Esophagus muscularis mucosa (tissue), 4 donors: Measurements from ENCODE around the gene ZNF652. TPM values are rescaled to one million over a fixed set of nuclear protein-coding genes. Genes with fewer than 3 reads are reported as not detected.
A peak's percentile ranks its signal among the peaks of the same experiment; 100 is the strongest.

Experiments
- DNase-seq: peaks from one replicate; pipeline ENCODE4 v3.0.0-alpha.2; 2017; ENCODE audit errors: extremely low spot score
- H3K27ac ChIP-seq, 4 donors: fragments of 200-600 bp; sonication (generic); replicated peaks in 1 of 4; 1 replicate in 3 of 4; 2 replicates in 1 of 4; pipeline ENCODE4 v1.5.1; 2016 to 2019; ENCODE audit warnings: mild to moderate bottlenecking in 1 of 4
- H3K27me3 ChIP-seq, 4 donors: fragments of 200-600 bp; sonication (generic); one replicate each; pipeline versions ENCODE4 v1.5.1 to v1.6.0; 2016 to 2019
- H3K36me3 ChIP-seq, 4 donors: fragments of 200-600 bp; sonication (generic); one replicate each; pipeline ENCODE4 v1.5.1; 2016 to 2019
- H3K4me1 ChIP-seq, 4 donors: fragments of 200-600 bp; sonication (generic); one replicate each; pipeline ENCODE4 v1.5.1; 2016 to 2019
- H3K4me3 ChIP-seq, 4 donors: fragments of 200-600 bp; sonication (generic); 1 replicate in 2 of 4; 2 replicates in 2 of 4; pipeline ENCODE4 v1.5.1; 2016 to 2019; ENCODE audit warnings: mild to moderate bottlenecking in 4 of 4, moderate library complexity in 1 of 4
- H3K9me3 ChIP-seq, 4 donors: fragments of 200-600 bp; sonication (generic); 1 replicate in 3 of 4; 2 replicates in 1 of 4; pipeline ENCODE4 v1.5.1; 2016 to 2019
- CTCF ChIP-seq, 3 experiments: fragments of 200-600 bp in 2 of 3; fragments of 450-650 bp in 1 of 3; sonication (generic) in 2 of 3; IDR thresholded peaks; one replicate each; pipeline ENCODE4 v1.5.1; 2017 to 2019; ENCODE audit warnings: antibody characterized with exemption in 3 of 3, mild to moderate bottlenecking in 2 of 3, moderate library complexity in 1 of 3
- EP300 ChIP-seq: sonication (generic); formaldehyde crosslinking; IDR thresholded peaks from one replicate; pipeline ENCODE4 v1.6.1; 2017; ENCODE audit warnings: antibody characterized with exemption
- POLR2A ChIP-seq: fragments of 450-650 bp; IDR thresholded peaks from one replicate; pipeline ENCODE4 v1.6.1; 2017; ENCODE audit warnings: antibody characterized with exemption, moderate library complexity, mild to moderate bottlenecking, low read depth
- POLR2AphosphoS5 ChIP-seq, 2 donors: sonication (generic); formaldehyde crosslinking; IDR thresholded peaks; one replicate each; pipeline ENCODE4 v1.6.1; 2017; ENCODE audit warnings: antibody characterized with exemption in 2 of 2
- WGBS: methylation state at CpG from one replicate; pipeline ENCODE4 v1.1.5; 2018; 5-methylcytosine and 5-hydroxymethylcytosine counted together
- intact Hi-C: fragments of 100-400 bp; cut with DNase I; formaldehyde crosslinking; loops from one replicate; pipeline ENCODE4 v1.15.1; 2023
- total RNA-seq, 4 donors: library from RNA; depleted of rRNA; stranded (reverse); fragments of >200 nt; gene quantifications; one replicate each; pipeline versions ENCODE4 v1.1.0 to v1.2.1, GENCODE V29; 2016

ZNF652 gene
- total RNA-seq, 4 donors from 2014 or later: 59.3 to 100.0 (median 83.0) TPM

DNA sequence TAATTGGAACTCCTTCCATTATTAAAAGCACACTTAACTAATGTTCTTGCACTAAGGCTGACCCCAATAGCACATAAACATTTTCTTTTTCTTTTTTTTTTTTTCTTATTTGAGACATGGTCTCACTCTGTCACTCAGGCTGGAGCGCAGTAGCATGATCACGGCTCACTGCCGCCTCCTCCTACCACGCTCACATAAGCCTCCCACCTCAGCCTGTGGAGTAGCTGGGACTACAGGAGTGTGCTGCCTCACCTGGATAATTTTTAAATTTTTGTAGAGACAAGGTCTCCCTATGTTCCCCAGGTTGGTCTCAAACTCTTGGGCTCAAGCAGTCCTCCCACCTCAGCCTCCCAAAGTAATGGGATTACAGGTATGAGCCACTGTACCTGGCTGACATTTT lies 1.2 kb upstream of the ZNF652 start:
- Histone ChIP-seq H3K36me3 (no peaks in the 10 kb centered on the region), H3K9me3 (no peaks in the 10 kb centered on the region), H3K4me3 (no peak overlapping the region), H3K27me3 (no peaks in the 10 kb centered on the region), H3K4me1 (peaks cover 14 to 42% (median 37%) of the 10 kb centered on the region in 4 donors), H3K27ac (peak overlapping the region; percentile 94 to 95 (median 95))
- DNase-seq: no peak
- intact Hi-C loops: loop anchor here (5.0 kb wide), 2 partner anchors 34 to 46 kb away; no protein-coding TSS in a partner anchor
- 92% methylated on average over 4 of the region's 4 CpGs for WGBS
- TF ChIP-seq POLR2AphosphoS5 (IDR thresholded peaks at IDR 0.05) (no peak), CTCF (IDR thresholded peaks at IDR 0.05) (no peak), EP300 (no peak), POLR2A (no peak)

- no peaks in the 10 kb centered on the region for H3K9me3 ChIP-seq
- TF ChIP-seq POLR2AphosphoS5 (IDR thresholded peaks at IDR 0.05) (no peak), POLR2A (no peak), CTCF (IDR thresholded peaks at IDR 0.05) (no peak), EP300 (no peak)
- intact Hi-C loops: loop anchor here (5.0 kb wide), 2 partner anchors 35 to 45 kb away; no protein-coding TSS in a partner anchor
- WGBS: 20% methylated on average over 10 of the region's 10 CpGs
- peak overlapping the region; percentile 86 to 100 (median 96) for H3K4me3 ChIP-seq
- no peaks in the 10 kb centered on the region for H3K36me3 ChIP-seq
- no peak for DNase-seq
- no peaks in the 10 kb centered on the region for H3K27me3 ChIP-seq
- H3K27ac ChIP-seq: peak overlapping the region; percentile 94 to 95 (median 95)
- peaks cover 14 to 48% (median 42%) of the 10 kb centered on the region in 4 donors for H3K4me1 ChIP-seq
Observed at GRCh38 chr17:49362723-49363117, 670 bp upstream of the ZNF652 start.

DNA sequence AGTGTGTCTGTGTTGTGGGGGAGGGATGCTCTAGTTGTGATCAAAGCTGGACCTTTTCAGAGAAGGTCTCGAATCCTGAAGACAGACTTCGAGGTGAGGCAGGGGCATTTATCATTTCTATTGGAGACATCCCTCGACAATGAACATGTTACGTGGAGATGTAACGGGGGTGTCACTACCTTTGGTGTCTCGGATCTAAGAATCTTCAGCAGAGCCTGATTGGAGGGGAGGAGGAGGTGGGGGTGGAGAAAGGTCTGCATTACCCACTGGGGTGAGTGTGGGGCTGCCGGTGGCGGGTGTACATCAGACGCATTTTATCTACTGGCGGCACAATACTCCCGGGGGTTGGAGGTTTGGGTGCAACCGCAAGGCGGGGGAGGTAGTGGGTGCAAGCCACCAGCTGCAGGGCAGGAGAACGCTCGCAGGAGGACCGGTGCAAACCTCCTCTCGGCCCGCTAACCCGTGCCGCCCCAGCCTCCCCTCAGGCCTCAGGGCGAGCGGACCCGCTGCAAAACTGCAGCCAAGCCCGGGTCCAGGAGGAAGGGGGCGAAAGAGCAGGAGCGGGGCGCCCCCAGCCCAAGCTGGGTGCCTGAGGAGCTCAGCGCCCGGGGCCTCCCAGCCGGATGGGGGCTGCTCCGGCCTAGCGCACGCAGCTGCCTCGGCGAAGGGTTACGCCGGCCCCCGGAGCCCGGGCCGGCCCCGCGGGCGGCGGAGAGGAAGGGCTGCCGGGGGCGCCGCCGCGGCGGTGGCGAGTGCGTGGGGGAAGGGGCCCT lies 735 bp downstream of the ZNF652 start:
- peak overlapping the region; percentile 94 to 95 (median 95) for H3K27ac ChIP-seq
- H3K27me3 ChIP-seq: no peaks in the 10 kb centered on the region
- intact Hi-C loops: loop anchor here (5.0 kb wide), 2 partner anchors 36 to 44 kb away; no protein-coding TSS in a partner anchor
- peak overlapping the region; percentile 86 to 100 (median 96) for H3K4me3 ChIP-seq
- H3K36me3 ChIP-seq: no peaks in the 10 kb centered on the region
- no peak for DNase-seq
- TF ChIP-seq CTCF (IDR thresholded peaks at IDR 0.05) (no peak), POLR2AphosphoS5 (IDR thresholded peaks at IDR 0.05) (no peak)
- H3K4me1 ChIP-seq: peaks cover 14 to 62% (median 56%) of the 10 kb centered on the region in 4 donors
- WGBS: 0% methylated on average over 21 of the region's 52 CpGs
- H3K9me3 ChIP-seq: no peaks in the 10 kb centered on the region

DNA sequence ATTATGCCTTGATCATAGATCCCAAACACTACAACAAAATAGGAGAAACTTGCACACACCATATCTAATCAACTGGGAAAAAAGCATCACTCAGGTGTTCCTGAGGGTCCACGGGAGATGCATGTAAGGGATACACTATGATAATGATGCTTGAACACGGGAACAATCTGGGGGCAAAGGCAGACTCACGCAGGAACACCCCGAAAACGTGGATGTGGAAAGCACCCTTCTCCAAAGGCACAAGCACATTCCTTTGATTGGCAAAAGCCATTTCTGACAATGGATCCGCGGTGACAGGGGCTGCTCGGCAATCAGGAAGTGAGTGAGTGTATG lies 1.3 kb downstream of the ZNF652 start:
- H3K4me3 ChIP-seq: peak overlapping the region; percentile 86 to 100 (median 96)
- H3K27ac ChIP-seq: peak overlapping the region; percentile 94 to 95 (median 95)
- intact Hi-C loops: loop anchor here (5.0 kb wide), 2 partner anchors 37 to 43 kb away; no protein-coding TSS in a partner anchor
- peaks cover 14 to 62% (median 61%) of the 10 kb centered on the region in 4 donors for H3K4me1 ChIP-seq
- no peaks in the 10 kb centered on the region for H3K36me3 ChIP-seq
- TF ChIP-seq EP300: no peak
- no peak for TF ChIP-seq CTCF (IDR thresholded peaks at IDR 0.05)
- WGBS: 3% methylated on average over 8 of the region's 8 CpGs
- DNase-seq: no peak
- no peaks in the 10 kb centered on the region for H3K27me3 ChIP-seq
- H3K9me3 ChIP-seq: no peaks in the 10 kb centered on the region
